Thoracic aorta (tissue), 2 donors: ENCODE results near the gene STPG4. TPM values are rescaled to one million over a fixed set of nuclear protein-coding genes. Genes with fewer than 3 reads are reported as not detected.
"Not testable (repeated sequence)": the region's sequence is repeated elsewhere in the genome, so short reads cannot be mapped to it uniquely, and the experiment has no call there.

Experiments
- ATAC-seq: fragments of 150-250 bp; one replicate; pipeline ENCODE4 v1.8.0; 2017; ENCODE audit warnings: low read depth; ENCODE audit not compliant: insufficient number of reproducible peaks, low FRiP score
- DNase-seq: peaks from one replicate; pipeline ENCODE4 v3.0.0-alpha.2; 2020; ENCODE audit warnings: low spot score
- H3K27ac ChIP-seq, 2 donors: fragments of 200-600 bp; sonication (generic); 1 replicate in 1 of 2; 2 replicates in 1 of 2; pipeline ENCODE4 v1.5.1; 2016; ENCODE audit warnings: mild to moderate bottlenecking in 2 of 2, moderate library complexity in 2 of 2
- H3K27me3 ChIP-seq: fragments of 200-600 bp; sonication (generic); replicated peaks from 2 replicates; pipeline ENCODE4 v1.6.0; 2016; ENCODE audit warnings: mild to moderate bottlenecking; ENCODE audit not compliant: insufficient read depth
- H3K36me3 ChIP-seq: fragments of 200-600 bp; sonication (generic); one replicate; pipeline ENCODE4 v1.5.1; 2016
- H3K4me1 ChIP-seq, 2 donors: fragments of 200-600 bp; sonication (generic); 1 replicate in 1 of 2; 2 replicates in 1 of 2; pipeline versions ENCODE4 v1.5.1 to v1.6.0; 2016; ENCODE audit warnings: low read depth in 2 of 2, mild to moderate bottlenecking in 1 of 2; ENCODE audit not compliant: control insufficient read depth in 1 of 2
- H3K4me3 ChIP-seq: fragments of 200-600 bp; sonication (generic); 2 replicates; pipeline ENCODE4 v1.5.1; 2016; ENCODE audit warnings: mild to moderate bottlenecking
- H3K9me3 ChIP-seq: fragments of 200-600 bp; sonication (generic); 2 replicates; pipeline ENCODE4 v1.5.1; 2016
- total RNA-seq, 2 donors: library from RNA; depleted of rRNA; stranded (reverse); fragments of >200 nt; gene quantifications; one replicate each; pipeline versions ENCODE4 v1.1.0 to v1.2.3, GENCODE V29; 2016
- TF ChIP-seq, protein P1 (sequence below): fragments of 200-600 bp; sonication (generic); IDR thresholded peaks from one replicate; pipeline ENCODE4 v1.5.1; 2019; ENCODE audit warnings: antibody characterized with exemption

The STPG4 gene
- total RNA-seq, 2 donors from 2014 or later: not detected

DNA sequence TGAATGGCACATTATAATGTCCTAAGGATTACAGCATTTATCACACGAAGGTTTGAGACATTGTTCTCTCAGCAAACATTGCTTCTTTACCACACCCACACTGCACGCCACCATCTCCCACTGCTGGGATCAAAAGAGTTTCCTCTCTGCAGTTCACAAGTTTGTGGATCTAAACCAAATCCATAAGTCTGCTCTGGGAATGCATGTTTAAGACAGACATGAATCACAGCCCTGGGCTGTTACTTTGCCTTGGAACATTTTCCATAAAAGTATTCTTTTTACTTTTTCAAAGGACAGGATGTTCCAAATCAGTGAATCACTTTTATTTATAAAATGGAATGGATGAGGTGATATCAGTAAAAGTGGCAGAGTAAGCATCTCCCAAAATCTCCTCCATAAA is 36.1 kb downstream of the STPG4 start:
- TF ChIP-seq, protein P1, sequence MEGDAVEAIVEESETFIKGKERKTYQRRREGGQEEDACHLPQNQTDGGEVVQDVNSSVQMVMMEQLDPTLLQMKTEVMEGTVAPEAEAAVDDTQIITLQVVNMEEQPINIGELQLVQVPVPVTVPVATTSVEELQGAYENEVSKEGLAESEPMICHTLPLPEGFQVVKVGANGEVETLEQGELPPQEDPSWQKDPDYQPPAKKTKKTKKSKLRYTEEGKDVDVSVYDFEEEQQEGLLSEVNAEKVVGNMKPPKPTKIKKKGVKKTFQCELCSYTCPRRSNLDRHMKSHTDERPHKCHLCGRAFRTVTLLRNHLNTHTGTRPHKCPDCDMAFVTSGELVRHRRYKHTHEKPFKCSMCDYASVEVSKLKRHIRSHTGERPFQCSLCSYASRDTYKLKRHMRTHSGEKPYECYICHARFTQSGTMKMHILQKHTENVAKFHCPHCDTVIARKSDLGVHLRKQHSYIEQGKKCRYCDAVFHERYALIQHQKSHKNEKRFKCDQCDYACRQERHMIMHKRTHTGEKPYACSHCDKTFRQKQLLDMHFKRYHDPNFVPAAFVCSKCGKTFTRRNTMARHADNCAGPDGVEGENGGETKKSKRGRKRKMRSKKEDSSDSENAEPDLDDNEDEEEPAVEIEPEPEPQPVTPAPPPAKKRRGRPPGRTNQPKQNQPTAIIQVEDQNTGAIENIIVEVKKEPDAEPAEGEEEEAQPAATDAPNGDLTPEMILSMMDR: no peak
- DNase-seq (no peak), ATAC-seq (no peak)
- Histone ChIP-seq H3K36me3 (no peaks in the 10 kb centered on the region), H3K4me3 (no peak overlapping the region), H3K27me3 (no peaks in the 10 kb centered on the region), H3K9me3 (no peaks in the 10 kb centered on the region), H3K27ac (no peak overlapping the region), H3K4me1 (peaks cover 0 to 8% of the 10 kb centered on the region in 2 donors)

DNA sequence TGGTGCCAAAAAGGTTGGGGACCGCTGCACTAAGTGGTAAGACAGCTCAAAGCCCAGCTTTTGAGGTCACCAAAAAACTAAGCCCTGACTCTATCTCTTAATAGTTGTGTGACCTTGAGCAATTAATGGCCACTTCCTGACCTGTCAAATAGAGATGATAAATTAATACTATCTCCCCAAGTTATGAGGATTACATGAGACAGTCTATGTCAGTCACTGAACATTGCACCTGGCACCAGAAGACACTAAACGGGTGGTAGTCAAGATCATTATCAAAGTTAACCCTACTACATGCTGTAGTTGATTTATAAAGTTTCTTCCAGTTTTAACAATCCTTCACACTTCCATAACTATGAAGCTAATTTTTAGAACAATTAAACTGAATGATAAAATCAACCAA is 36.5 kb downstream of the STPG4 start:
- no peak overlapping the region for H3K4me3 ChIP-seq
- no peak for DNase-seq
- TF ChIP-seq, protein P1: no peak

DNA sequence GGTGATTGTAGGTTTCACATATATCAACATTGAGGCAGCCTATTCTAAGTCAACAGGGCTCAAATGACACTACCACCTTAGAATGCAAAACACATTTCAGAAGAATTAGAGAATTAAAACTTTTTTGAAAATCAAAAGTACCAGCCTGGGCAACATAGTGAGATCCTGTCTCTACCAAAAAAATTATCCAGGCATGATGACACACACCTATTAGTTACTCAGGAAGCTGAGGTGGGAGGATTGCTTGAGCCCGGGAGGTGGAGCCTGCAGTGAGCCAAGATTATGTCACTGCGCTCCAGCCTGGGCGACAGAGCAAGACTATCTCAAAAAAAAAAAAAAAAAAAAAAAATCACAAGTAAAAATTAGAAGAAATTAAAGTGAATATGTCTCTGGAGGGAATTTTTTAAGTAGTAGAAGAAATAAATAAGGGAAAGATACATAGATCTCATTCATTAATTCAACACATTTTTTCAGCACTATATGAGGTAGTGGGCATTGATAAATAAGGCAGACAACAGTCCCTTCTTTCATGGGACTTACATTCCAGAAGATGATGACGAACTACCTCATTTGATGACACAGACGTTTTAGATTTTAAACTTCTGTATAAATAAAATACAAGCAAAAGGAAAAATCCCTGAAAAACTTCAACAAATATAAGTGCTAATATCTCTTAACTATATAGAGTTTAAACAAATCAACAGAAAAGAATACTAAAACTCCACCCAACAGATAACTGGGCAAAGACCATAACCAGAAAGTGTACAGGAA is 42.3 kb downstream of the STPG4 start:
- Histone ChIP-seq H3K4me3 (no peak overlapping the region), H3K36me3 (no peaks in the 10 kb centered on the region), H3K9me3 (no peaks in the 10 kb centered on the region), H3K27me3 (no peaks in the 10 kb centered on the region), H3K4me1 (no peaks in the 10 kb centered on the region), H3K27ac (no peak overlapping the region)
- TF ChIP-seq, protein P1: no peak
- no peak for ATAC-seq
- no peak for DNase-seq

More for the DNA sequence above, 36.5 kb downstream of the STPG4 start:
- Histone ChIP-seq H3K36me3 (no peaks in the 10 kb centered on the region), H3K27me3 (no peaks in the 10 kb centered on the region), H3K4me1 (peaks cover 0 to 8% of the 10 kb centered on the region in 2 donors), H3K9me3 (no peaks in the 10 kb centered on the region), H3K27ac (no peak overlapping the region)
- no peak for ATAC-seq

DNA sequence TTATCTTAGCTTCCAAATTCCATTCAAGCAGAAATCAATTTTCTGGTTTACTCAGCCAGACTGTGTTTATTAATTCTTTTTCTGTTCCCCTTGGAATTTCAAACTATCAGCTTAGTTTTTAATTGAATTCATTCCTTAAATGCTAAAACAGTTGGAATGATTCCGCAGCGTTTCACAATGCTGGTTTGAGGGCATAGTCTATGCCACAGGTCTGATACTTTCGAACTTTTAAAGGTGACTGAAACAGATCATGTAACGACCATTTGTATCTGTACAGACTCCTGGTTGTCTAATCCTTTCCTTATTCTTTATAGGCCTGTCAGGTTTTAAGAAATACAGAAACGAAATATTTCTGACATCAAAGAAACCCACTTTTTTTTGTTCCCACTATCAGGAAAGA is 45.4 kb downstream of the STPG4 start:
- H3K27me3 ChIP-seq: no peaks in the 10 kb centered on the region
- TF ChIP-seq, protein P1: no peak
- no peak overlapping the region for H3K4me3 ChIP-seq
- H3K36me3 ChIP-seq: no peaks in the 10 kb centered on the region
- ATAC-seq (no peak), DNase-seq (no peak)
- no peaks in the 10 kb centered on the region for H3K4me1 ChIP-seq
- H3K27ac ChIP-seq: no peak overlapping the region
- H3K9me3 ChIP-seq: no peaks in the 10 kb centered on the region

DNA sequence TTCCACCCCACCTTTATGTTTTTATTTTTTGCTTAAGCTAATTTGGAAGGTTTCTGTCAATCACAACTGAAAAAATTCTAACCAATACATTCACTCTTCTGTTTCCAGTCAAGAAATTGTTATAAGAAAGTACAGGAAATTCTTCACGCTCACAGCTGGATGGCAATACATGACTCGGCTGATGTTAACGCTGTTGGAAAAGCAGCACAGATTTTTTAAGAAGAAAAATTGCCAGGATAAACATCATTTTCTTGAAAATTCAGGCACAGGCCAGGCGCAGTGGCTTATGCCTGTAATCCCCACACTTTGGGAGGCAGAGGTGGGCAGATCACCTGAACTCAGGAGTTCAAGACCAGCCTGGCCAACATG is 46.1 kb downstream of the STPG4 start:
- Histone ChIP-seq H3K36me3 (no peaks in the 10 kb centered on the region), H3K27ac (no peak overlapping the region), H3K27me3 (no peaks in the 10 kb centered on the region), H3K9me3 (no peaks in the 10 kb centered on the region), H3K4me3 (no peak overlapping the region), H3K4me1 (no peaks in the 10 kb centered on the region)
- TF ChIP-seq, protein P1: no peak
- no peak for DNase-seq
- ATAC-seq: no peak

DNA sequence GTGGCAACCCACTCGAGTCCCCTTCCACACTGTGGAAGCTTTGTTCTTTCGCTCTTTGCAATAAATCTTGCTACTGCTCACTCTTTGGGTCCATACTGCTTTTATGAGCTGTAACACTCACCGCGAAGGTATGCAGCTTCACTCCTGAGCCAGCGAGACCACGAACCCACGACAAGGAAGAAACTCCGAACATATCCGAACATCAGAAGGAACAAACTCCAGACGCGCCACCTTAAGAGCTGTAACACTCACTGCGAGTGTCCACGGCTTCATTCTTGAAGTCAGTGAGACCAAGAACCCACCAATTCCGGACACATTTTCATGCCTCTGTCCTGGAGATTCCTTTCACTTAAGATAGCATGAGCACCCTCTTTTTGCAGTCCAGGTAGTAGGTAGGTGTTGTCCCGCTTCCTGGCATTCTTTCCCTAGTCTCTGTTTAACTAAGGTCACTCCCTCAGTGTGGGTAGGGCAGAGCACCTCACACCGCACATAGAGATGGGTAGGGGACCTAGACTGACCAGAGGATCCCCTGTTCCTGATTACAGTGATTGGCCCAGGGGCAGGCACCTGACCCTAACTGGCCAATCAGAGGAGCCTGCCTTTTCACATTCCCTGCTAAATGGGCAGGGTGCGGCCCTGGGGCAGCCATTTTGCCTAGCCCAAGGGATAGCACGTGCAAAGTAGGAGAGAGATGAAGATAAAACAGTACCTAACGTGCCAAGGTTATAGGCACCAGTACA is 46.7 kb downstream of the STPG4 start:
- not testable (repeated sequence) for ATAC-seq, H3K9me3 ChIP-seq, H3K27me3 ChIP-seq, DNase-seq, H3K27ac ChIP-seq, H3K4me3 ChIP-seq, H3K4me1 ChIP-seq, H3K36me3 ChIP-seq

DNA sequence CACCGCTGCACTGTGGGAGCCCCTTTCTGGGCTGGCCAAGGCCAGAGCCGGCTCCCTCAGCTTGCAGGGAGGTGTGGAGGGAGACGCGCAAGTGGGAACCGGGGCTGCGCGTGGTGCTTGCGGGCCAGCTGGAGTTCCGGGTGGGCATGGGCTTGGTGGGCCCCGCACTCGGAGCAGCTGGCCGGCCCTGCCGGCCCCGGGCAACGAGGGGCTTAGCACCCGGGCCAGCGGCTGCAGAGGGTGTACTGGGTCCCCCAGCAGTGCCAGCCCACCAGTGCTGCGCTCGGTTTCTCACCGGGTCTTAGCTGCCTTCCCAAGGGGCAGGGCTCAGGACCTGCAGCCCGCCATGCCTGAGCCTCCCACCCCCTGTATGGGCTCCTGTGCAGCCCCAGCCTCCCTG is 47.9 kb downstream of the STPG4 start:
- not testable (repeated sequence) for H3K4me1 ChIP-seq, ATAC-seq, H3K4me3 ChIP-seq, H3K27ac ChIP-seq, H3K9me3 ChIP-seq, H3K36me3 ChIP-seq, DNase-seq, H3K27me3 ChIP-seq

DNA sequence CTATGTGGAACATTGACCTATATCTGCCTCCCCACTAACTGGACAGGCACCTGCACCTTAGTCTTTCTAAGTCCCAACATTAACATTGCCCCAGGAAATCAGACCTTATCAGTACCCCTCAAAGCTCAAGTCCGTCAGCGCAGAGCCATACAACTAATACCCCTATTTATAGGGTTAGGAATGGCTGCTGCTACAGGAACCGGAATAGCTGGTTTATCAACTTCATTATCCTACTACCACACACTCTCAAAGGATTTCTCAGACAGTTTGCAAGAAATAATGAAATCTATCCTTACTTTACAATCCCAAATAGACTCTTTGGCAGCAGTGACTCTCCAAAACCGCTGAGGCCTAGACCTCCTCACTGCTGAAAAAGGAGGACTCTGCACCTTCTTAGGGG is 48.9 kb downstream of the STPG4 start:
- not testable (repeated sequence) for ATAC-seq, H3K4me1 ChIP-seq, H3K27me3 ChIP-seq, H3K9me3 ChIP-seq, H3K36me3 ChIP-seq, DNase-seq, H3K27ac ChIP-seq, H3K4me3 ChIP-seq
